K562 (cell line): ENCODE data around the gene DXO. TPM values are rescaled to one million over a fixed set of nuclear protein-coding genes. Genes with fewer than 3 reads are reported as not detected.

Source experiments
- EHMT2 ChIP-seq: fragments of 450-650 bp; IDR thresholded peaks from 2 replicates; pipeline ENCODE4 v1.6.1; 2018; ENCODE audit warnings: antibody characterized with exemption
- EP400 ChIP-seq: fragments of 450-650 bp; IDR thresholded peaks from 2 replicates; pipeline ENCODE4 v1.6.1; 2017; ENCODE audit warnings: antibody characterized with exemption, mild to moderate bottlenecking, moderate library complexity
- FOXK2 ChIP-seq, 2 experiments: fragments of 450-650 bp; IDR thresholded peaks in 1 of 2; conservative IDR thresholded peaks in 1 of 2; 2 replicates each; pipeline ENCODE4 v1.6.1; 2016; ENCODE audit warnings: low read depth in 2 of 2, mild to moderate bottlenecking in 1 of 2
- HDAC2 ChIP-seq: fragments of 450-650 bp; IDR thresholded peaks from 2 replicates; pipeline ENCODE4 v1.6.1; 2016; ENCODE audit warnings: mild to moderate bottlenecking
- HLTF ChIP-seq: fragments of 450-650 bp; IDR thresholded peaks from 2 replicates; pipeline ENCODE4 v1.6.1; 2016
- MAFG ChIP-seq: fragments of 450-650 bp; conservative IDR thresholded peaks from 2 replicates; pipeline ENCODE4 v1.6.1; 2016; ENCODE audit warnings: missing genetic modification characterization, missing compliant biosample characterization
- MEF2D ChIP-seq: conservative IDR thresholded peaks from 2 replicates; pipeline ENCODE4 v1.6.1; 2016; ENCODE audit warnings: low read depth, missing genetic modification characterization, missing compliant biosample characterization
- MYBL2 ChIP-seq, 2 experiments: fragments of 450-650 bp in 1 of 2; sonication (generic) in 1 of 2; formaldehyde crosslinking in 1 of 2; IDR thresholded peaks; 2 replicates each; pipeline versions ENCODE4 v1.6.1 to v1.8.1; 2017 to 2022; ENCODE audit warnings: borderline replicate concordance in 1 of 2, inconsistent platforms in 1 of 2, low read depth in 1 of 2, mild to moderate bottlenecking in 1 of 2, missing genetic modification reagents in 1 of 2, moderate library complexity in 1 of 2
- NELFE ChIP-seq: IDR thresholded peaks from 2 replicates; pipeline ENCODE4 v1.6.1; 2011; ENCODE audit warnings: mild to moderate bottlenecking; ENCODE audit not compliant: insufficient read depth, insufficient read length
- NEUROD1 ChIP-seq: fragments of 150-350 bp; IDR thresholded peaks from 2 replicates; pipeline ENCODE4 v1.6.1; 2014; ENCODE audit warnings: borderline replicate concordance, low read length, low read depth; ENCODE audit not compliant: partially characterized antibody
- NR3C1 ChIP-seq: sonication (generic); formaldehyde crosslinking; IDR thresholded peaks from 2 replicates; pipeline ENCODE4 v1.8.1; 2022; ENCODE audit warnings: missing genetic modification reagents
- POLR2AphosphoS2 ChIP-seq: IDR thresholded peaks from 2 replicates; pipeline ENCODE4 v1.6.1; 2012; ENCODE audit warnings: low read length, improper control_type of control experiment
- PURB ChIP-seq: sonication (generic); formaldehyde crosslinking; IDR thresholded peaks from 2 replicates; pipeline ENCODE4 v1.9.0; 2021; ENCODE audit warnings: low read depth, mild to moderate bottlenecking, missing genetic modification reagents
- RAD21 ChIP-seq, 2 experiments: fragments of 250-450 bp in 1 of 2; fragments of 450-650 bp in 1 of 2; sonication (Bioruptor Pico) in 1 of 2; formaldehyde crosslinking in 1 of 2; IDR thresholded peaks in 1 of 2; conservative IDR thresholded peaks in 1 of 2; 2 replicates each; pipeline versions ENCODE4 v1.4.0 to v1.8.0; 2020 to 2022; ENCODE audit warnings: mild to moderate bottlenecking in 2 of 2, moderate library complexity in 1 of 2
- ZBTB1 ChIP-seq: sonication (generic); formaldehyde crosslinking; IDR thresholded peaks from 2 replicates; pipeline ENCODE4 v1.8.1; 2023; ENCODE audit warnings: missing genetic modification reagents, low read depth, mild to moderate bottlenecking, borderline replicate concordance
- ZNF140 ChIP-seq: fragments of 250-450 bp; sonication (Bioruptor Pico); IDR thresholded peaks from 2 replicates; pipeline ENCODE4 v1.8.0; 2021; ENCODE audit warnings: moderate library complexity, mild to moderate bottlenecking, inconsistent platforms
- polyA plus RNA-seq, 8 experiments: library from polyadenylated mRNA; depleted of rRNA in 4 of 8; stranded (reverse) in 5 of 8; unstranded in 3 of 8; fragments of >200 nt; fragmentation: Nextera tagmentation in 2 of 8; fragmentation: Illumina TruSeq in 1 of 8; extraction: Ambion mirVana in 2 of 8; extraction: Trizol in 1 of 8; gene quantifications; 2 replicates each; pipeline versions ENCODE4 v1.2.1 to v1.2.3, GENCODE V29; 2011 to 2014; ENCODE audit warnings: inconsistent platforms in 1 of 8, missing spikeins in 1 of 8
- total RNA-seq, 7 experiments: library from RNA; depleted of rRNA in 6 of 7; stranded (reverse); fragments of >200 nt in 6 of 7; fragmentation: Illumina TruSeq in 2 of 7; extraction: Trizol in 2 of 7; gene quantifications; 2 replicates each; pipeline versions ENCODE4 v1.2.1 to v1.2.3, GENCODE V29; 2011 to 2021; ENCODE audit warnings: low replicate concordance in 1 of 7
- TF ChIP-seq, protein P1 (sequence below): fragments of 450-650 bp; formaldehyde crosslinking; IDR thresholded peaks from 2 replicates; pipeline ENCODE4 v1.4.0; 2022; ENCODE audit warnings: missing genetic modification characterization
- TF ChIP-seq, protein P2 (sequence below), 2 experiments: fragments of 450-650 bp; IDR thresholded peaks; 2 replicates each; pipeline ENCODE4 v1.6.1; 2016
- TF ChIP-seq, protein P3 (sequence below): fragments of 450-650 bp; formaldehyde crosslinking; IDR thresholded peaks from 2 replicates; pipeline ENCODE4 v1.4.0; 2020; ENCODE audit warnings: mild to moderate bottlenecking, moderate library complexity
- TF ChIP-seq, protein P4 (sequence below): fragments of 250-450 bp; sonication (Bioruptor Pico); IDR thresholded peaks from 2 replicates; pipeline ENCODE4 v1.5.0; 2021
- TF ChIP-seq, protein P5 (sequence below): sonication (generic); formaldehyde crosslinking; IDR thresholded peaks from 2 replicates; pipeline ENCODE4 v1.9.0; 2022; ENCODE audit warnings: mild to moderate bottlenecking, missing genetic modification reagents

Gene DXO
- total and polyA plus RNA-seq, 9 of the 15 experiments (the other 6 are each of a cell fraction or from before 2014, with no cell fraction given), result 6.4 to 35.1 (median 19.4) TPM

DNA sequence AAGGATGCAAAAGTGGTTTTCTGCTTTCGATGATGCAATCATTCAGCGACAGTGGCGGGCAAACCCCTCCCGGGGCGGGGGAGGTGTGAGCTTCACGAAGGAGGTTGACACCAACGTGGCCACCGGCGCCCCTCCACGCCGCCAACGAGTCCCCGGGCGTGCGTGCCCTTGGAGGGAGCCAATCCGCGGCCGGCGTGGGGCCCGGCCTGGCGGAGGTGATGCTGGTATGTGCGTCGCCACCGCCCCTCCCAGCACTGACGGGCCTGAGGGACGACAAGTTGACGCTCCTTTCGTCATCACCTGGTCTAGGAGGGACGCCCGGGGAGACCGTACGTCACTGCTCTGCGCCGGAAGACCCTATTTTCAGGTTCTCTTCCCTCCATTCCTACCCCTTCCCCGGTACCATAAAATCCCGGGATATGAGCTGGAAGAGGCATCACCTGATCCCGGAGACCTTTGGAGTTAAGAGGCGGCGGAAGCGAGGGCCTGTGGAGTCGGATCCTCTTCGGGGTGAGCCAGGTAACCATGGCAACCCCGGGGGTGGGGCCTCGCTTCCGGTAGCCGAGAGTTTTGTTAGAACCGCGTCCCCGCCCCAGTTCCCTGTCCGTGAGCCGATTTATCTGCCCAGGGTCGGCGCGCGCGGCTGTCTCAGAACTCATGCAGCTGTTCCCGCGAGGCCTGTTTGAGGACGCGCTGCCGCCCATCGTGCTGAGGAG lies at the start of gene DXO (continued):
- TF ChIP-seq MYBL2 (IDR thresholded peaks at IDR 0.05; ENCODE audit: low read depth), result no peak
- no peak for TF ChIP-seq MYBL2 (CRISPR knock-in tag; IDR thresholded peaks at IDR 0.05; ENCODE audit: borderline replicate concordance)
- TF ChIP-seq, protein P1, sequence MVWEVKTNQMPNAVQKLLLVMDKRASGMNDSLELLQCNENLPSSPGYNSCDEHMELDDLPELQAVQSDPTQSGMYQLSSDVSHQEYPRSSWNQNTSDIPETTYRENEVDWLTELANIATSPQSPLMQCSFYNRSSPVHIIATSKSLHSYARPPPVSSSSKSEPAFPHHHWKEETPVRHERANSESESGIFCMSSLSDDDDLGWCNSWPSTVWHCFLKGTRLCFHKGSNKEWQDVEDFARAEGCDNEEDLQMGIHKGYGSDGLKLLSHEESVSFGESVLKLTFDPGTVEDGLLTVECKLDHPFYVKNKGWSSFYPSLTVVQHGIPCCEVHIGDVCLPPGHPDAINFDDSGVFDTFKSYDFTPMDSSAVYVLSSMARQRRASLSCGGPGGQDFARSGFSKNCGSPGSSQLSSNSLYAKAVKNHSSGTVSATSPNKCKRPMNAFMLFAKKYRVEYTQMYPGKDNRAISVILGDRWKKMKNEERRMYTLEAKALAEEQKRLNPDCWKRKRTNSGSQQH, result no peak
- no peak for TF ChIP-seq EHMT2
- TF ChIP-seq MEF2D, result no peak; the same call in 1 of the 2 replicates
- peak; percentile 89 for TF ChIP-seq HDAC2
- TF ChIP-seq, protein P2, sequence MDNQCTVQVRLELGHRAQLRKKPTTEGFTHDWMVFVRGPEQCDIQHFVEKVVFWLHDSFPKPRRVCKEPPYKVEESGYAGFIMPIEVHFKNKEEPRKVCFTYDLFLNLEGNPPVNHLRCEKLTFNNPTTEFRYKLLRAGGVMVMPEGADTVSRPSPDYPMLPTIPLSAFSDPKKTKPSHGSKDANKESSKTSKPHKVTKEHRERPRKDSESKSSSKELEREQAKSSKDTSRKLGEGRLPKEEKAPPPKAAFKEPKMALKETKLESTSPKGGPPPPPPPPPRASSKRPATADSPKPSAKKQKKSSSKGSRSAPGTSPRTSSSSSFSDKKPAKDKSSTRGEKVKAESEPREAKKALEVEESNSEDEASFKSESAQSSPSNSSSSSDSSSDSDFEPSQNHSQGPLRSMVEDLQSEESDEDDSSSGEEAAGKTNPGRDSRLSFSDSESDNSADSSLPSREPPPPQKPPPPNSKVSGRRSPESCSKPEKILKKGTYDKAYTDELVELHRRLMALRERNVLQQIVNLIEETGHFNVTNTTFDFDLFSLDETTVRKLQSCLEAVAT (IDR thresholded peaks at IDR 0.05), result peak in 1 of 2 experiments; percentile 40; a peak in 1 of 4 replicates
- peak; percentile 29; the same call in 1 of the 2 replicates for TF ChIP-seq POLR2AphosphoS2
- TF ChIP-seq, protein P3, sequence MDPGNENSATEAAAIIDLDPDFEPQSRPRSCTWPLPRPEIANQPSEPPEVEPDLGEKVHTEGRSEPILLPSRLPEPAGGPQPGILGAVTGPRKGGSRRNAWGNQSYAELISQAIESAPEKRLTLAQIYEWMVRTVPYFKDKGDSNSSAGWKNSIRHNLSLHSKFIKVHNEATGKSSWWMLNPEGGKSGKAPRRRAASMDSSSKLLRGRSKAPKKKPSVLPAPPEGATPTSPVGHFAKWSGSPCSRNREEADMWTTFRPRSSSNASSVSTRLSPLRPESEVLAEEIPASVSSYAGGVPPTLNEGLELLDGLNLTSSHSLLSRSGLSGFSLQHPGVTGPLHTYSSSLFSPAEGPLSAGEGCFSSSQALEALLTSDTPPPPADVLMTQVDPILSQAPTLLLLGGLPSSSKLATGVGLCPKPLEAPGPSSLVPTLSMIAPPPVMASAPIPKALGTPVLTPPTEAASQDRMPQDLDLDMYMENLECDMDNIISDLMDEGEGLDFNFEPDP (CRISPR knock-in tag), result 0 out of 2 replicates have a peak, but pooled peaks have one; percentile 77
- TF ChIP-seq ZBTB1 (CRISPR knock-in tag), result peak; percentile 21; the same call in 1 of the 2 replicates
- TF ChIP-seq, protein P4, sequence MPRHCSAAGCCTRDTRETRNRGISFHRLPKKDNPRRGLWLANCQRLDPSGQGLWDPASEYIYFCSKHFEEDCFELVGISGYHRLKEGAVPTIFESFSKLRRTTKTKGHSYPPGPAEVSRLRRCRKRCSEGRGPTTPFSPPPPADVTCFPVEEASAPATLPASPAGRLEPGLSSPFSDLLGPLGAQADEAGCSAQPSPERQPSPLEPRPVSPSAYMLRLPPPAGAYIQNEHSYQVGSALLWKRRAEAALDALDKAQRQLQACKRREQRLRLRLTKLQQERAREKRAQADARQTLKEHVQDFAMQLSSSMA, result 0 out of 2 replicates have a peak, but pooled peaks have one; percentile 41
- TF ChIP-seq MAFG (tag), result no peak
- TF ChIP-seq, protein P5, sequence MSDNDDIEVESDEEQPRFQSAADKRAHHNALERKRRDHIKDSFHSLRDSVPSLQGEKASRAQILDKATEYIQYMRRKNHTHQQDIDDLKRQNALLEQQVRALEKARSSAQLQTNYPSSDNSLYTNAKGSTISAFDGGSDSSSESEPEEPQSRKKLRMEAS (CRISPR knock-in tag), result peak; percentile 89
- no peak for TF ChIP-seq ZNF140
- TF ChIP-seq PURB (CRISPR knock-in tag), result no peak
- TF ChIP-seq EP400, result peak; percentile 97
- no peak; a peak in 2 of 4 replicates for TF ChIP-seq RAD21 (CRISPR knock-in tag; conservative IDR thresholded peaks at IDR 0.05 in 1 of 2, IDR thresholded peaks at IDR 0.05 in 1 of 2)
- TF ChIP-seq FOXK2 (conservative IDR thresholded peaks at IDR 0.05 in 1 of 2, IDR thresholded peaks at IDR 0.05 in 1 of 2; ENCODE audit: low read depth in 2 of 2), result peak; percentile 93 to 96
- TF ChIP-seq HLTF, result peak; percentile 80; the same call in 1 of the 2 replicates
- TF ChIP-seq NEUROD1, result no peak
- no peak for TF ChIP-seq NELFE
- TF ChIP-seq NR3C1 (CRISPR knock-in tag), result no peak
